ENCODE results near the gene LIX1L.

LIX1L gene

GRCh38 chr1:145993618-145994390 lies 36.0 kb upstream of the LIX1L start:
- Histone ChIP-seq H3K9me3 (ENCODE audit: insufficient read depth, low read depth, low read length) (no peaks in the 10 kb centered on the region), H3K4me3 (ENCODE audit: low read length) (peak overlapping the region; percentile 94), H3K27me3 (ENCODE audit: insufficient read depth, low read length) (no peaks in the 10 kb centered on the region), H3K9ac (ENCODE audit: low read depth, low read length) (no peak overlapping the region), H3K4me1 (ENCODE audit: insufficient read depth, low read length) (peaks cover 37% of the 10 kb centered on the region), H3K36me3 (ENCODE audit: insufficient read depth, low read length) (peaks cover 34% of the 10 kb centered on the region), H3K27ac (ENCODE audit: low read depth, low read length) (no peak overlapping the region)
- WGBS: 94% methylated on average over 6 of the region's 6 CpGs

- no peaks in the 10 kb centered on the region for H3K27me3 ChIP-seq (ENCODE audit: insufficient read depth, low read length)
- H3K9me3 ChIP-seq (ENCODE audit: insufficient read depth, low read depth, low read length): no peaks in the 10 kb centered on the region
- H3K9ac ChIP-seq (ENCODE audit: low read depth, low read length): no peak overlapping the region
- H3K36me3 ChIP-seq (ENCODE audit: insufficient read depth, low read length): peaks cover 34% of the 10 kb centered on the region
- peaks cover 35% of the 10 kb centered on the region for H3K4me1 ChIP-seq (ENCODE audit: insufficient read depth, low read length)
- H3K27ac ChIP-seq (ENCODE audit: low read depth, low read length): no peak overlapping the region
- H3K4me3 ChIP-seq (ENCODE audit: low read length): peak overlapping the region; percentile 94; the same call in 1 of the 2 replicates
- 96% methylated on average over 5 of the region's 5 CpGs for WGBS
Measured at GRCh38 chr1:145992958-145993617, 35.3 kb upstream of the LIX1L start.

GRCh38 chr1:145992502-145992936 lies 34.7 kb upstream of the LIX1L start:
- H3K4me1 ChIP-seq (ENCODE audit: insufficient read depth, low read length): peaks cover 30% of the 10 kb centered on the region
- no peaks in the 10 kb centered on the region for H3K27me3 ChIP-seq (ENCODE audit: insufficient read depth, low read length)
- H3K9ac ChIP-seq (ENCODE audit: low read depth, low read length): no peak overlapping the region
- H3K4me3 ChIP-seq (ENCODE audit: low read length): peak overlapping the region; percentile 6; the same call in 1 of the 2 replicates
- H3K27ac ChIP-seq (ENCODE audit: low read depth, low read length): no peak overlapping the region
- WGBS: 89% methylated on average over 1 of the region's 1 CpG
- H3K9me3 ChIP-seq (ENCODE audit: insufficient read depth, low read depth, low read length): no peaks in the 10 kb centered on the region
- H3K36me3 ChIP-seq (ENCODE audit: insufficient read depth, low read length): peaks cover 34% of the 10 kb centered on the region

GRCh38 chr1:145991735-145992412 lies 34.1 kb upstream of the LIX1L start:
- no peak overlapping the region; the same call in 1 of the 2 replicates for H3K4me3 ChIP-seq (ENCODE audit: low read length)
- 91% methylated on average over 8 of the region's 10 CpGs for WGBS
- peaks cover 23% of the 10 kb centered on the region; the same call in 1 of the 2 replicates for H3K4me1 ChIP-seq (ENCODE audit: insufficient read depth, low read length)
- no peaks in the 10 kb centered on the region for H3K9me3 ChIP-seq (ENCODE audit: insufficient read depth, low read depth, low read length)
- H3K27ac ChIP-seq (ENCODE audit: low read depth, low read length): no peak overlapping the region
- peaks cover 34% of the 10 kb centered on the region for H3K36me3 ChIP-seq (ENCODE audit: insufficient read depth, low read length)
- H3K27me3 ChIP-seq (ENCODE audit: insufficient read depth, low read length): no peaks in the 10 kb centered on the region
- H3K9ac ChIP-seq (ENCODE audit: low read depth, low read length): no peak overlapping the region

DNA sequence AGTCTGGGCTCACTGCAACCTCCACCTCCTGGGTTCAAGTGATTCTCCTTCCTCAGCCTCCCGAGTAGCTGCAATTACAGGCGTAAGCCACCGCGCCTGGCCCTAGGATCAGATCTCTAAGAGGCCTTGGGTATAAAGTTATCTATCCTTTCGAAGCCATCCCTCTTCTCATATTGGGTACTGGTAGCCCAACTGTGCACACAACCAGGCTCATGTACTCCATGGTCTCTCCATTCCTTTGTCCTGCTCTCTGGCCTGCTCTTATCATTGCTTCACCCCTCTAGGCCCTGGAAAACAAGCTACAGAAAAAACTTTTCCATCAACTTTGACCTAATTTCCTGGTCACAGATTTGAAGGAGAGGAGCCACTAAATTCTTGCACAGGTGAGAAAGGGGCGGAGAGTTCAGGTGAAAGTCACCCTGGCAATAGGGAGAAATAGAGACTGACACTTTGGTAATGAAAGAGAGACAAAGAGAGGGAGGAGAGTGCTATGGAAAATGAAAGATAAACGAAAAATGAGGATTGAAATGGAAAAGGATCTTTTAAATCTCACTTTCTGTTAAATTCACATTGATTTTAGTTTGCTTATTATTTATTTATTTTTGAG lies 32.5 kb upstream of the LIX1L start:
- Histone ChIP-seq H3K4me1 (ENCODE audit: insufficient read depth, low read length) (peaks cover 31% of the 10 kb centered on the region), H3K27ac (ENCODE audit: low read depth, low read length) (no peak overlapping the region), H3K36me3 (ENCODE audit: insufficient read depth, low read length) (peaks cover 34% of the 10 kb centered on the region), H3K27me3 (ENCODE audit: insufficient read depth, low read length) (no peaks in the 10 kb centered on the region), H3K9ac (ENCODE audit: low read depth, low read length) (no peak overlapping the region), H3K4me3 (ENCODE audit: low read length) (no peak overlapping the region), H3K9me3 (ENCODE audit: insufficient read depth, low read depth, low read length) (no peaks in the 10 kb centered on the region)
- WGBS: 97% methylated on average over 7 of the region's 7 CpGs

GRCh38 chr1:145988773-145989172 lies 31.0 kb upstream of the LIX1L start:
- Histone ChIP-seq H3K36me3 (ENCODE audit: insufficient read depth, low read length) (peaks cover 18% of the 10 kb centered on the region), H3K27me3 (ENCODE audit: insufficient read depth, low read length) (no peaks in the 10 kb centered on the region), H3K9ac (ENCODE audit: low read depth, low read length) (no peak overlapping the region), H3K9me3 (ENCODE audit: insufficient read depth, low read depth, low read length) (no peaks in the 10 kb centered on the region), H3K4me3 (ENCODE audit: low read length) (no peak overlapping the region), H3K27ac (ENCODE audit: low read depth, low read length) (no peak overlapping the region), H3K4me1 (ENCODE audit: insufficient read depth, low read length) (peaks cover 31% of the 10 kb centered on the region)
- 93% methylated on average over 5 of the region's 5 CpGs for WGBS

GRCh38 chr1:145987926-145988325 lies 30.1 kb upstream of the LIX1L start:
- peaks cover 24% of the 10 kb centered on the region for H3K4me1 ChIP-seq (ENCODE audit: insufficient read depth, low read length)
- H3K9ac ChIP-seq (ENCODE audit: low read depth, low read length): no peak overlapping the region
- H3K36me3 ChIP-seq (ENCODE audit: insufficient read depth, low read length): peaks cover 10% of the 10 kb centered on the region
- H3K4me3 ChIP-seq (ENCODE audit: low read length): no peak overlapping the region
- H3K27me3 ChIP-seq (ENCODE audit: insufficient read depth, low read length): no peaks in the 10 kb centered on the region
- H3K9me3 ChIP-seq (ENCODE audit: insufficient read depth, low read depth, low read length): no peaks in the 10 kb centered on the region
- 96% methylated on average over 1 of the region's 1 CpG for WGBS
- no peak overlapping the region for H3K27ac ChIP-seq (ENCODE audit: low read depth, low read length)

DNA sequence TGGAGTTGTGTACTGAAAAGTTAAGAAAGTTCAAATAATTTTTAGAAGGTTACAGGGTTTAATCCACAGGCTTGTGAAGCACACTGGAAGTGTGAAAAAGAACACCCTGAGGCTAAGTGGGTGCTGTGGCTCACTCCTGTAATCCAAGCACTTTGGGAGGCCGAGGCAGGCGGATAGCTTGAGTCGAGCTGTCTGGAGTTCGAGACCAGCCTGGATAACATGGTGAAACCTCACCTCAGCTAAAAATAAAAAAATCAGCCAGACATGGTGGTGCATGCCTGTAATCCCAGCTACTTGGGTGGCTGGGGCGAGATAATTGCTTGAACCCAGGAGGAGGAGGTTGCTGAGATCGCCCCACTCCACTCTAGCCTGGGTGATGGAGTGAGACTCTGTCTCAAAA lies 28.7 kb upstream of the LIX1L start:
- Histone ChIP-seq H3K4me1 (ENCODE audit: insufficient read depth, low read length) (peaks cover 16% of the 10 kb centered on the region), H3K9ac (ENCODE audit: low read depth, low read length) (no peak overlapping the region), H3K9me3 (ENCODE audit: insufficient read depth, low read depth, low read length) (no peaks in the 10 kb centered on the region), H3K4me3 (ENCODE audit: low read length) (no peak overlapping the region), H3K36me3 (ENCODE audit: insufficient read depth, low read length) (no peaks in the 10 kb centered on the region), H3K27ac (ENCODE audit: low read depth, low read length) (no peak overlapping the region), H3K27me3 (ENCODE audit: insufficient read depth, low read length) (no peaks in the 10 kb centered on the region)
- WGBS: 96% methylated on average over 6 of the region's 6 CpGs

- no peaks in the 10 kb centered on the region for H3K36me3 ChIP-seq (ENCODE audit: insufficient read depth, low read length)
- H3K27me3 ChIP-seq (ENCODE audit: insufficient read depth, low read length): no peaks in the 10 kb centered on the region
- H3K4me3 ChIP-seq (ENCODE audit: low read length): no peak overlapping the region
- peaks cover 16% of the 10 kb centered on the region for H3K4me1 ChIP-seq (ENCODE audit: insufficient read depth, low read length)
- no peak overlapping the region for H3K27ac ChIP-seq (ENCODE audit: low read depth, low read length)
- no peak overlapping the region for H3K9ac ChIP-seq (ENCODE audit: low read depth, low read length)
- H3K9me3 ChIP-seq (ENCODE audit: insufficient read depth, low read depth, low read length): no peaks in the 10 kb centered on the region
- WGBS: 84% methylated on average over 14 of the region's 15 CpGs
Measured at GRCh38 chr1:145985502-145986439, 28.0 kb upstream of the LIX1L start.

- Histone ChIP-seq H3K9ac (ENCODE audit: low read depth, low read length) (no peak overlapping the region), H3K4me3 (ENCODE audit: low read length) (no peak overlapping the region), H3K36me3 (ENCODE audit: insufficient read depth, low read length) (no peaks in the 10 kb centered on the region), H3K4me1 (ENCODE audit: insufficient read depth, low read length) (peaks cover 18% of the 10 kb centered on the region), H3K27ac (ENCODE audit: low read depth, low read length) (no peak overlapping the region; the same call in 1 of the 2 replicates), H3K27me3 (ENCODE audit: insufficient read depth, low read length) (no peaks in the 10 kb centered on the region), H3K9me3 (ENCODE audit: insufficient read depth, low read depth, low read length) (no peaks in the 10 kb centered on the region)
- 85% methylated on average over 2 of the region's 2 CpGs for WGBS
Measured at GRCh38 chr1:145985129-145985501, 27.3 kb upstream of the LIX1L start.
